IMR-90 (cell line): ENCODE data around the gene P2RX7. TPM values are rescaled to one million over a fixed set of nuclear protein-coding genes. Genes with fewer than 3 reads are reported as not detected.

Experiments used
- ATAC-seq: fragments of 200-7000 bp; cut with Tn5 transposase; 2 replicates; pipeline ENCODE4 v1.9.1; 2020; ENCODE audit warnings: low read depth, mild to moderate bottlenecking, moderate library complexity
- BruUV-seq: library from RNA; stranded (reverse); fragments of 400-500 nt; replicated peaks from 2 replicates; lab custom pipeline; 2021; lab: Mats Ljungman, UMichigan
- CTCF ChIA-PET: fragments of 300-600 bp; formaldehyde crosslinking; extraction: SDS; loops from one replicate; lab custom pipeline; 2021; ENCODE audit warnings: antibody characterized with exemption; lab: Yijun Ruan, JAX
- POLR2A ChIA-PET: fragments of 300-600 bp; sonication (Branson Sonifier 250); formaldehyde crosslinking; loops from one replicate; lab custom pipeline; 2022; ENCODE audit warnings: antibody characterized with exemption; ENCODE audit not compliant: unreplicated experiment; lab: Charles Lee
- DNase-seq: peaks from one replicate; pipeline ENCODE4 v3.0.0; 2013
- H2AFZ ChIP-seq: replicated peaks from 2 replicates; pipeline ENCODE3; 2013; ENCODE audit warnings: low read length, mild to moderate bottlenecking; ENCODE audit not compliant: poor library complexity
- H2AK5ac ChIP-seq: 2 replicates; pipeline ENCODE4 v1.6.1; 2013; ENCODE audit warnings: low read depth, low read length, inconsistent platforms
- H2AK9ac ChIP-seq: replicated peaks from 2 replicates; pipeline ENCODE3; 2013; ENCODE audit warnings: mild to moderate bottlenecking, low read depth, low read length, moderate library complexity; ENCODE audit not compliant: poor library complexity
- H2BK120ac ChIP-seq: 2 replicates; pipeline ENCODE4 v1.6.1; 2013; ENCODE audit warnings: low read depth, low read length, inconsistent platforms
- H2BK15ac ChIP-seq: 3 replicates; pipeline ENCODE4 v1.6.1; 2013; ENCODE audit warnings: low read depth, low read length, inconsistent platforms
- H2BK20ac ChIP-seq: 2 replicates; pipeline ENCODE4 v1.6.1; 2013; ENCODE audit warnings: low read depth, mild to moderate bottlenecking, inconsistent platforms, low read length, moderate library complexity
- H2BK5ac ChIP-seq: 2 replicates; pipeline ENCODE4 v1.6.1; 2013; ENCODE audit warnings: mild to moderate bottlenecking, low read depth, low read length, inconsistent platforms; ENCODE audit not compliant: poor library complexity, severe bottlenecking
- H3K14ac ChIP-seq: replicated peaks from 2 replicates; pipeline ENCODE4 v1.6.1; 2013; ENCODE audit warnings: low read depth, low read length, inconsistent platforms
- H3K18ac ChIP-seq: 2 replicates; pipeline ENCODE4 v1.6.1; 2013; ENCODE audit warnings: low read depth, low read length, control low read depth
- H3K23ac ChIP-seq: 2 replicates; pipeline ENCODE4 v1.6.1; 2013; ENCODE audit warnings: low read depth, low read length, inconsistent platforms
- H3K27ac ChIP-seq: 2 replicates; pipeline ENCODE4 v1.5.1; 2013; ENCODE audit warnings: mild to moderate bottlenecking, control low read depth, low read length; ENCODE audit not compliant: insufficient read depth
- H3K27me3 ChIP-seq: 2 replicates; pipeline ENCODE4 v1.6.1; 2013; ENCODE audit warnings: low read length; ENCODE audit not compliant: control insufficient read depth, insufficient read depth
- H3K36me3 ChIP-seq: 2 replicates; pipeline ENCODE4 v1.6.1; 2013; ENCODE audit warnings: low read length, mixed read lengths; ENCODE audit not compliant: control insufficient read depth, insufficient read depth
- H3K4ac ChIP-seq: 2 replicates; pipeline ENCODE4 v1.6.1; 2013; ENCODE audit warnings: low read depth, low read length, inconsistent platforms
- H3K4me1 ChIP-seq: 2 replicates; pipeline ENCODE4 v1.6.1; 2013; ENCODE audit warnings: low read length, mixed read lengths; ENCODE audit not compliant: control insufficient read depth, insufficient read depth
- H3K4me2 ChIP-seq: 2 replicates; pipeline ENCODE4 v1.6.1; 2013; ENCODE audit warnings: low read depth, mild to moderate bottlenecking, control low read depth, low read length, moderate library complexity
- H3K4me3 ChIP-seq: 2 replicates; pipeline ENCODE4 v1.5.1; 2013; ENCODE audit warnings: low read depth, mild to moderate bottlenecking, control low read depth, low read length, moderate library complexity; ENCODE audit not compliant: insufficient read depth
- H3K56ac ChIP-seq: 2 replicates; pipeline ENCODE4 v1.6.1; 2013; ENCODE audit warnings: low read length, inconsistent platforms; ENCODE audit not compliant: insufficient read depth; ENCODE audit errors: extremely low read depth
- H3K79me1 ChIP-seq, 2 experiments: 2 replicates each; pipeline ENCODE4 v1.6.1; 2013; ENCODE audit warnings: low read length in 2 of 2, inconsistent platforms in 1 of 2, low read depth in 1 of 2
- H3K9ac ChIP-seq: 2 replicates; pipeline ENCODE4 v1.6.1; 2013; ENCODE audit warnings: low read depth, low read length, control low read depth
- H3K9me1 ChIP-seq: 2 replicates; pipeline ENCODE4 v1.6.1; 2013; ENCODE audit warnings: low read length, inconsistent platforms; ENCODE audit not compliant: insufficient read depth
- H3K9me3 ChIP-seq: 2 replicates; pipeline ENCODE4 v1.6.1; 2013; ENCODE audit warnings: low read length; ENCODE audit not compliant: control insufficient read depth, insufficient read depth
- H4K20me1 ChIP-seq: 2 replicates; pipeline ENCODE4 v1.6.1; 2013; ENCODE audit warnings: low read length, inconsistent platforms; ENCODE audit not compliant: insufficient read depth
- H4K5ac ChIP-seq: 2 replicates; pipeline ENCODE4 v1.6.1; 2013; ENCODE audit warnings: mild to moderate bottlenecking, low read depth, low read length, control low read depth
- H4K8ac ChIP-seq, 2 experiments: 2 replicates each; pipeline ENCODE4 v1.6.1; 2013; ENCODE audit warnings: low read depth in 2 of 2, low read length in 2 of 2, control low read depth in 1 of 2, inconsistent platforms in 1 of 2
- H4K91ac ChIP-seq: 2 replicates; pipeline ENCODE4 v1.6.1; 2013; ENCODE audit warnings: low read depth, low read length, inconsistent platforms; ENCODE audit not compliant: insufficient read depth
- CEBPB ChIP-seq: IDR thresholded peaks from 2 replicates; pipeline ENCODE4 v1.6.1; 2012; ENCODE audit warnings: low read depth, low read length, improper control_type of control experiment
- RAD21 ChIP-seq: IDR thresholded peaks from 2 replicates; pipeline ENCODE4 v1.6.1; 2012; ENCODE audit warnings: low read length, improper control_type of control experiment
- WGBS, 2 experiments: methylation state at CpG; one replicate each; pipeline versions ENCODE4 v1.1.5 to v1.1.7; 2013; ENCODE audit warnings: missing lambda C conversion rate in 2 of 2; ENCODE audit not compliant: insufficient read length in 1 of 2; ENCODE audit errors: extremely low coverage in 2 of 2; 5-methylcytosine and 5-hydroxymethylcytosine counted together
- dilution Hi-C: fragments of 300-500 bp; cut with HindIII; formaldehyde crosslinking; loops from one replicate; pipeline ENCODE4 v1.14.3; 2018; ENCODE audit warnings: low sequenced_read_pairs; ENCODE audit not compliant: unreplicated experiment
- in situ Hi-C: fragments of 300-500 bp; cut with MboI; formaldehyde crosslinking; loops from 3 replicates; pipeline ENCODE4 v1.14.3; 2019; ENCODE audit warnings: low sequenced_read_pairs, inconsistent platforms, mixed read lengths
- intact Hi-C: fragments of 100-400 bp; cut with micrococcal nuclease; formaldehyde crosslinking; loops from 2 replicates; pipeline ENCODE4 v1.10.0; 2022
- polyA plus RNA-seq, 3 experiments: library from polyadenylated mRNA; depleted of rRNA; stranded (reverse); fragments of >200 nt; gene quantifications; 2 replicates each; pipeline ENCODE4 v1.2.3, GENCODE V29; 2012; ENCODE audit warnings: low replicate concordance in 1 of 3
- total RNA-seq: library from RNA; depleted of rRNA; stranded (reverse); fragments of >200 nt; gene quantifications from 2 replicates; pipeline ENCODE4 v1.2.3, GENCODE V29; 2012

Gene P2RX7
- total and polyA plus RNA-seq, 2 of the 4 experiments (the other 2 are of a cell fraction), result 0.07 to 0.18 TPM

DNA sequence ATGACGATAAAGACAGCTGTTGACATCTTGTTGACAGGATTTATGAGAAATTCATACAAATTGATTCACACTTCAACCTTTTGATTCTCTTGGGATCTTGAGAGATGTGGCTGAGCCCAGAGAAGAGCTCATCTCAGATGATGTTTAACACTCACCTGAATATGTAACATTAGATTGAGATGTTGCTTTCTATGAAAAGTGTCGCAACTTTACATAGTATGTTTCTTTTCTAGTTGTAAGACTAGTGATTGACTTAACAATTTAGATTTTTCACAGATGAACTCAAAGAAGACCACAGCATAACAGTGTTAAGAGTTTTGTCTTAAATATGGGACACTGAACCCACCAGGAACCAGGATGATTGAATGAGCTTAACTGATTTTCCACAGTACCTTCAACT is 40.6 kb upstream of the P2RX7 start:
- Histone ChIP-seq H3K9me3 (no peaks in the 10 kb centered on the region), H3K27ac (no peak overlapping the region), H2BK20ac (no peak overlapping the region), H2AFZ (no peak overlapping the region), H4K8ac (no peak overlapping the region), H3K14ac (no peak overlapping the region), H3K27me3 (peaks cover 18% of the 10 kb centered on the region), H4K5ac (no peak overlapping the region), H3K9me1 (peaks cover 3% of the 10 kb centered on the region; the same call in 1 of the 2 replicates), H2BK15ac (no peak overlapping the region), H3K36me3 (no peaks in the 10 kb centered on the region), H3K4me2 (no peak overlapping the region), H3K9ac (no peak overlapping the region), H2BK120ac (no peak overlapping the region), H4K20me1 (no peaks in the 10 kb centered on the region), H3K23ac (no peak overlapping the region), H2AK5ac (no peak overlapping the region), H4K91ac (no peak overlapping the region), H2BK5ac (no peak overlapping the region), H3K79me1 (no peaks in the 10 kb centered on the region), H3K4me3 (no peak overlapping the region), H3K4ac (no peak overlapping the region), H3K56ac (no peak overlapping the region), H2AK9ac (no peak overlapping the region), H3K4me1 (peaks cover 2% of the 10 kb centered on the region; the same call in 1 of the 2 replicates), H3K18ac (no peak overlapping the region)
- intact Hi-C loops (no loop called here), in situ Hi-C loops (no loop called here), dilution Hi-C loops (no loop called here)
- CTCF ChIA-PET, result no interaction called here
- no CpG with 5 or more reads among the region's 2 CpGs for WGBS, 2 experiments
- peak; percentile 60 for TF ChIP-seq CEBPB
- no peak for TF ChIP-seq RAD21
- no TSS peak for BruUV-seq
- DNase-seq, result no peak
- POLR2A ChIA-PET, result no interaction called here
- ATAC-seq, result no peak
